IPS-18a (cell line): Measurements from ENCODE around the gene CLNS1A.
A peak's percentile ranks its signal among the peaks of the same experiment; 100 is the strongest.

Experiments used
- H3K27ac ChIP-seq: one replicate; pipeline ENCODE4 v1.5.1; 2013; ENCODE audit warnings: low read length
- H3K27me3 ChIP-seq: one replicate; pipeline ENCODE4 v1.6.1; 2013; ENCODE audit warnings: mild to moderate bottlenecking, low read length; ENCODE audit not compliant: control insufficient read depth, insufficient read depth
- H3K36me3 ChIP-seq: one replicate; pipeline ENCODE4 v1.6.1; 2013; ENCODE audit warnings: low read depth, low read length; ENCODE audit not compliant: control insufficient read depth
- H3K4me1 ChIP-seq: one replicate; pipeline ENCODE4 v1.6.1; 2013; ENCODE audit warnings: low read depth, low read length; ENCODE audit not compliant: control insufficient read depth
- H3K4me3 ChIP-seq: one replicate; pipeline ENCODE4 v1.5.1; 2013; ENCODE audit warnings: low read length
- H3K9ac ChIP-seq: one replicate; pipeline ENCODE4 v1.6.1; 2013; ENCODE audit warnings: mild to moderate bottlenecking, low read length, moderate library complexity
- H3K9me3 ChIP-seq: one replicate; pipeline ENCODE4 v1.6.1; 2013; ENCODE audit warnings: low read depth, low read length; ENCODE audit not compliant: control insufficient read depth

Gene CLNS1A, protein sequence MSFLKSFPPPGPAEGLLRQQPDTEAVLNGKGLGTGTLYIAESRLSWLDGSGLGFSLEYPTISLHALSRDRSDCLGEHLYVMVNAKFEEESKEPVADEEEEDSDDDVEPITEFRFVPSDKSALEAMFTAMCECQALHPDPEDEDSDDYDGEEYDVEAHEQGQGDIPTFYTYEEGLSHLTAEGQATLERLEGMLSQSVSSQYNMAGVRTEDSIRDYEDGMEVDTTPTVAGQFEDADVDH

DNA sequence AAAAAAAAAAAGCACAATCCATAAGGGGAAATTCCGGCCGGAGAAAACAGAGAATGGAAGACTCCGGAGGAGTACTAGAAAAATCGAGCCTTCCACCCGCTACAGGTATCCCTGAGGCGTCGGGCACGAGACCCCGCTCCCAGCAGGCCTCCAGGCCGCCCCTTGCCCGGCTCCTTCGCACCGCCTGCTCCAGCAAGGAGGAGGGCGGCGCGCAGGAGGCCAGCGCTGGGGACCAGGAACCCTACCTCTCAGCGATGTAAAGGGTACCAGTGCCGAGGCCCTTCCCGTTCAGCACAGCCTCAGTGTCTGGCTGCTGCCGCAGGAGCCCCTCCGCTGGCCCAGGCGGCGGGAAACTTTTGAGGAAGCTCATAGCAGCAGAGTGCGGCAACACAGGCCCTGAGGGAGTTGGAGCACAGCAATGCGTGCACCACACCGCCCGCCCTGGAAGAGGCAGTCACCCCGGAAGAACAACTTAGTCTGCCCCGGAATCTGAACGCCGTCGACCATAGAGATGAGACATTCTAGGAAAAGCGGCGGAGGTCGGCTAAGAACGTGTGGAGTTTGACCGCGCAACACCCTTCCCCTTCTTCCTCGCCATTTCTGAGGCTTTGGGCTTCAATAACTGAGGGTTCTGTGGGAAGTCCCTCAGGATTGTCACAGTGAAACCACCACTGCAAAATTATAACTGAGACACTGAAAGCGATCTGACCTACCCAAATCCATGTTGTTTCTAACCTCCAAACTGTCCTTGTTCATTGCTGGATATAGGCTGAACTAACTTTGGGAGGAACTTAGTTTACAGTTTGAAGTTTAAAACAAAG lies at the start of gene CLNS1A:
Gene CLNS1A (minus strand): TSS at position 450 of the 821 bp plus-strand sequence. CDS start 80 bp downstream, at position 370.
- Histone ChIP-seq H3K9me3 (no peaks in the 10 kb centered on the region), H3K27ac (peak within 1 kb of the TSS; percentile 49), H3K36me3 (no peaks in the 10 kb centered on the region), H3K4me1 (peaks cover 9% of the 10 kb centered on the region), H3K27me3 (no peaks in the 10 kb centered on the region), H3K9ac (peak within 1 kb of the TSS; percentile 92), H3K4me3 (peak within 1 kb of the TSS; percentile 84)

DNA sequence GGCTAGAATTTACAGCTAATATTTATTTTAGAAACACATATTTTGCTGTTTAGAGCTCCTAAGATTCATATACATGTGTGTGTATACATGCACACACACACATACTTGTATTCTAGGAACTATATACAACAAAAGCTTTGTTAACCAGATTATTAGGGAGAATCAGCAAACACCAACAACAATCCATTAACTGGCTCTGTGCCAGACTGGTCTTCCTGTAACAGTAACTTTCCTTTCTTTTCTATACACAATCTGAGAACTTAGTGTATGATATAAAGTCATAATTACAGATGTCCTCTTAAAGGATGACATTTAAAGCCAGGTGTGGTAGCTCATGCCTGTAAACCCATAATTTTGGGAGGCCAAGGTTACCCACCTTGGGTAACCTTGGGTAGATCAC lies 49.5 kb upstream of the CLNS1A start:
- Histone ChIP-seq H3K36me3 (peaks cover 47% of the 10 kb centered on the region), H3K27me3 (no peaks in the 10 kb centered on the region), H3K27ac (no peak overlapping the region), H3K9ac (no peak overlapping the region), H3K9me3 (no peaks in the 10 kb centered on the region), H3K4me1 (no peaks in the 10 kb centered on the region), H3K4me3 (no peak overlapping the region)

DNA sequence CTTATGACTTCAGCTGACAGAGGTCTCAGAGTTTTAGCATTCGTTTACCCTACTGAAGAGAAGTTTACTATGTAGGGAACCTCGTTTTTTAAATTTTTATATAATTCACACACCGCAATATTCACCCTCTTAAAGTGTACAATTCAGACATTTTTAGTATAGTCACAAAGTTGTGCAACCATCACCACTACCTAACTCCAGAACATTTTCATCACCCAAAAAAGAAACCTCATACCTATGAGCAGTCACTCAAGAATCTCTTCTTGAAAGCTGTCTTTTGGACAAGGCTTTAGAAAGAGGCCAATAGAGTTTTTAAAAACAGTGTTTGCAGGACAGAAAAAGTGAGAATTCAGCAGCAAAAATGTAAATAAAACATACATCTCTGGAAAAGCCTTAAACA lies 39.5 kb upstream of the CLNS1A start:
- no peak overlapping the region for H3K27ac ChIP-seq
- peaks cover 64% of the 10 kb centered on the region for H3K36me3 ChIP-seq
- no peak overlapping the region for H3K4me3 ChIP-seq
- no peaks in the 10 kb centered on the region for H3K9me3 ChIP-seq
- H3K9ac ChIP-seq: no peak overlapping the region
- no peaks in the 10 kb centered on the region for H3K27me3 ChIP-seq
- H3K4me1 ChIP-seq: no peaks in the 10 kb centered on the region

DNA sequence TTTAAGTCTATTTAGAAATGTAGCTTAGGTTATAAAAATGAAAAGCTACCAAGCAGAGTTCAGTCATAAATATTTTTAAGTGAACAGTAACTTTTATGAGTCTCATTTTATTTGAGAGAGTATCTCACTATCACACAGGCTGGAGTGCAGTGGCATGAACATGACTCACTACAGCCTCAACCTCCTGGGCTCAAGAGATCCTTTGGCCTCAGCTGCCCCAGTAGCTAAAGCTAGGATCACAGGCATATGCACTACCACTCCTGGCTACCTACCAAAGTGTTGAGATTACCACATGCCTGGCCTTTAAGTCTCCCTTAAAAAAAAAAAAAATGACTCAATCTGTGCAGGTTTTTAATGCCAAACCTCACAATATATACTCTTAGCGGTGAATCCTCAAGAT lies 34.7 kb upstream of the CLNS1A start:
- Histone ChIP-seq H3K4me3 (no peak overlapping the region), H3K4me1 (no peaks in the 10 kb centered on the region), H3K9me3 (no peaks in the 10 kb centered on the region), H3K27ac (no peak overlapping the region), H3K27me3 (no peaks in the 10 kb centered on the region), H3K9ac (no peak overlapping the region), H3K36me3 (peaks cover 87% of the 10 kb centered on the region)

DNA sequence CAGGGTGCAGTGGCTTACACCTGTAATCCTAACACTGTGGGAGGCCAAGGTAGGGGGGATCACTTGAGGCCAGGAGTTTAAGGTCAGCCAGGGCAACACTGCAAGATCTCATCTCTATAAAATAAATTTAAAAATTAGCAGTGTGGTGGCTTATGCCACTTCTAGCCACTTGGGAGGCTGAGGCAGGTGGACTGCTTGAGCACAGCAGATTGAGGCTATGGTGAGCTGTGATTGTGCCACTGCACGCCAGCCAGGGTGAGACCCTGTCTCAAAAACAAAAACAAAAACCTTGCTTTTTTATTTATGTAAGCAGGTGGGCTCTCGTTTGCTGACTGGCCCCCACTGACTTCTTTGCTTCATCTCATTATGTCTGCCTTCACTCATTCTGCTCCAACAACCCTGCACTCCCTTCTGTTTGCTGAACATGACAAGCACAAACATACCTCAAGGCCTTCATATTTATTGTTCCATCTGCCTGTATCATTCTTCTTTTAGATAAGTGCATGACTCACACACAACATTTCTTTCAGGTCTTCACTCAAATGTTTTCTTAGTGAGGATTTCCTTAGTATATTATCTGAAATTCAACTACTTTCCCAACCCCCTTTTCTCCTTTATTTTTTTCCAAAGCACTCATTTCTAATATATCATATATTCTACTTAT lies 32.4 kb upstream of the CLNS1A start:
- no peaks in the 10 kb centered on the region for H3K4me1 ChIP-seq
- H3K4me3 ChIP-seq: no peak overlapping the region
- H3K9me3 ChIP-seq: no peaks in the 10 kb centered on the region
- H3K27me3 ChIP-seq: no peaks in the 10 kb centered on the region
- no peak overlapping the region for H3K9ac ChIP-seq
- H3K27ac ChIP-seq: no peak overlapping the region
- peaks cover 80% of the 10 kb centered on the region for H3K36me3 ChIP-seq

DNA sequence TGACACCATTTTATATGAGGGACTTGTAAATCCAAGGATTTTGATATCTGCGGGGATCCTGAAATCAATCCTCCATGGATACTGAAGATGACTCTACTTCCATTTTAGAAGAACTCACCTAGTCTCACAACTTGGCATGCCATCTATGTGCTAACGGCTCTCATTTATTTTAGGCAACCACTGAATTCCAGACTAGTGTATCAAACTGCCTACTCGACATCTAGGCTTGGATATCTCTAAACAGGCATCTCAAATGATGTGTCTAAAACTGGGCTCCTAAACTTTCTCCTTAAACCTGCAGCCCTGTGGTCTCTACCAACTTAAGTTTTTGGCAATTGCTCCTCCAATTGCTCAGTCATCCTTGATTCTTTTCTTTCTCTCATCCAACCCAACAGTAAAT lies 31.2 kb upstream of the CLNS1A start:
- H3K9ac ChIP-seq: no peak overlapping the region
- H3K4me3 ChIP-seq: no peak overlapping the region
- H3K27me3 ChIP-seq: no peaks in the 10 kb centered on the region
- H3K36me3 ChIP-seq: peaks cover 76% of the 10 kb centered on the region
- H3K9me3 ChIP-seq: no peaks in the 10 kb centered on the region
- H3K4me1 ChIP-seq: no peaks in the 10 kb centered on the region
- no peak overlapping the region for H3K27ac ChIP-seq

DNA sequence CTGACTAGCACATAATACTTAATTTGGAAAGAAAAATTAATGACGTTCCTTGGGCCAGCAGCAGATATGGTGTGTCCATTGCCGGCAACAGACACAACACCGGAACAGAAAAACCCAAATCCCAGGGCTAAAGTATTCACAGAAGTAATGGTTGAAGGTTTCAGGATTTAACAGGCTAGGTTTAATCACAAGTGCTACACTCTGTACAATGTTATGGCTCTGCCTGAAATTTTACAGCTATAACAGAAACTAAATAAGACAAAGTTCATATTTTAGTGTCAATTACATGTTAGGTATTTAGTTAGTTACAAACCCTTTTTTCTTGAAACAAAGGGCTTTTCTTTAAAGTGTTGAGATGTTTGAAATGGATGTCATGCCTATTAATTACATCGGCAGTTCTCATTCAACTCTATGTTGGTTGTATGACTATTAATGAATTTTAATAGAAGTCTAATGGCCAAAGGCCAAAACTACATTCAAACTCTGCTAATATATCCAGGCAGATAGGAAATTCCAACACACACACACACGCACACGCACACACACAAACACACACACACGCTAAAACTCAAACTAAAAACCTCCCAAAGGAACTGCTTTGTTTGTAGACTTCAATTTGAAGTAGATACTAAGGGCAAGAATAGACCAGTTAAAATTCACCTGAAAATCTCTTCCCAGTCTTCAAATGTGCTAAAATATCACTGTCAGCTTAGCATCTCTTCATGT lies 27.8 kb upstream of the CLNS1A start:
- no peaks in the 10 kb centered on the region for H3K4me1 ChIP-seq
- H3K27ac ChIP-seq: no peak overlapping the region
- H3K36me3 ChIP-seq: peaks cover 51% of the 10 kb centered on the region
- H3K9ac ChIP-seq: no peak overlapping the region
- H3K27me3 ChIP-seq: no peaks in the 10 kb centered on the region
- H3K4me3 ChIP-seq: no peak overlapping the region
- no peaks in the 10 kb centered on the region for H3K9me3 ChIP-seq

DNA sequence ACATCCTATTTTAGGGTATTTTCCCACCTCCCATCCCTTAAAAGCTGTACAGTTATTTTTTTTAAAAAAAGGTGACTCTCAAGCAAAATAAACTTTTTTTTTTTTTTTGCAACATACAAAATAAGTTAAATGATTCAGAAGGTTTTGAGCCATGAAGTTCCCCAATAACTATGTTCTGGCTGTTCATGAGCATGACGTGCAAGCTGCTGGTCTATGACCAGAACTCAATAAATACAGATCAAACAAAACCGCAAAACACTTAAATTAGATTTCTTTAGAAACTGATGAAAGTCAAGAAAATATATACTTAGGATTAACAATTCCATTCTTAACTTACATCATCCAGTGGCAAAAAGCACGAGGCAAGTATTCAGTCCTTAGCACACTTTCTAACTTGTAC lies 24.1 kb upstream of the CLNS1A start:
- Histone ChIP-seq H3K4me1 (no peaks in the 10 kb centered on the region), H3K27ac (no peak overlapping the region), H3K27me3 (no peaks in the 10 kb centered on the region), H3K36me3 (peaks cover 18% of the 10 kb centered on the region), H3K4me3 (no peak overlapping the region), H3K9ac (no peak overlapping the region), H3K9me3 (no peaks in the 10 kb centered on the region)

DNA sequence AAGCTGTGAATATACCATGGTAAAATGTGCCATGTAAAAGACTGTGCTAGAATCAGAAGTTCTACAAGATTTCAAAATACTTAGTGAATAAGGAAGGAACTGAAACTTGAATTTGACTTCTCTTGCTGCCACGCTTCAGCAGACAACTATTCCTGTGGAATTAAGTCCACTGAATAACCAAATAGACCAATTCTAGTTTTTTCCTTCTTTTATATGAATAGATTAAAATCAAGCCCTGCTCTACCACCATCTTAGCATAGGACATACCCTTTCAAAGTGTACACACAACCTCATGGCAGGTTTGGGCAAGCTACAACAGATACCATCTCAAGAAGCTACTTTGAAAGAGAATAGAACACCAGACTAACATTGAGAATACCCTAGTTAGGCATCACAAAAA lies 23.4 kb upstream of the CLNS1A start:
- Histone ChIP-seq H3K9ac (no peak overlapping the region), H3K4me1 (no peaks in the 10 kb centered on the region), H3K27ac (no peak overlapping the region), H3K36me3 (peaks cover 11% of the 10 kb centered on the region), H3K4me3 (no peak overlapping the region), H3K9me3 (no peaks in the 10 kb centered on the region), H3K27me3 (no peaks in the 10 kb centered on the region)

DNA sequence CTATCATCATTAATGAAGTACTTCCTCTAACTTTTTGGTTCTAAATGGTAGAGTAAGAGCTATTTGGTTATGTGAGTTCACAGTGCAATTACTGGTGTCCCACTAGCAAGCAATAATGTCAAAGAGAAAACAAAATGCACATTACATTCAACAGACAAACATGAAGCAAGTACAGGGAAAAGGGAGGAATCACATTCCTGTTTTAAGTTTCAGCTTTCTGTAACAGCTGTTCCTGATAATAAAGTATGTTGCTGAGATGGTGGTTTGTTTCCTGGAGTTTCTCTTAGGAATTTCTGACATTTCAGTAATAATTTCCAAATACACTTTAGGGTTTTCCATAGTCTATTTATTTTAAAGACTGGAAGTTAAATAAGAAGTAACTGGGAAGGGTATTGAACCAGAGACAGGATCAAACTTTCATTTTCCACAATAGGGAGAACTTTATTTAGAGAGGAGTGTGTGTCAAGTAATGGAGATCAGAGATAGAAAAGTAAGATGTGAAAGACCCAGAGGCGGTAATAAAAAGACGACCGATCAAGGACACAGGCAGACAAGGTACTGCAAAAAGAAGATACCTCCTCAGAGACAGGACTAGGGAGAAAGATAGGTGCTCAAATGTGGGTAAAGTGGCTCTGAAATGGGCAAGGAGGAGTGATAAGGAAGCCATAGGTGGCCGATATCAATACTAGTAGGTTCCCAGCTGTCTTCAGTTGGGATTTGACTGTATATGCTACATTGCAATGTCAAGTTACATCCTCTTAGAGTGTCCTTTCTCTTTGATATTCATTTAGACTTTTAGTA lies 20.8 kb upstream of the CLNS1A start:
- Histone ChIP-seq H3K27ac (no peak overlapping the region), H3K4me1 (no peaks in the 10 kb centered on the region)

DNA sequence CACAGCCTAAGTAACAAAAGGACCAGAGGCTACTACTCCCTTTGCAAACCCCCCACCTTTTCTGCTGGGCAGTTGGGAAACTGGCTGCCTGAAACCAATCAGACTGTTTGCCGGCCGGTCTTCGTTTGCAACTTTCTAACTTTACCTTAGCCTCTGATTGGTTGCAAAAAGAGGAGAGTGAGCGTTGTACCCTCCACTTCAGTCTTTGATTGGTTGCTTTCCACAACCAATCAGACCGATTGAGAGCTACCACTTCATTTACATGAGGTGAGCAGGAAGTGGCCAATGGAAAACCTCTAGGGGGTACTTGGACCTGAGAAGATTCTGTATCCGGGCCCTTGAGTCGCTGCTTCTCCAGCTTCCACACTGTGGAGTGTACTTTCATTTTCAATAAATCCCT lies 18.8 kb upstream of the CLNS1A start:
- Histone ChIP-seq H3K9ac (no peak overlapping the region), H3K27ac (no peak overlapping the region), H3K27me3 (no peaks in the 10 kb centered on the region), H3K4me3 (no peak overlapping the region), H3K4me1 (no peaks in the 10 kb centered on the region), H3K9me3 (no peaks in the 10 kb centered on the region), H3K36me3 (no peaks in the 10 kb centered on the region)

More for the DNA sequence above, 20.8 kb upstream of the CLNS1A start:
- no peak overlapping the region for H3K4me3 ChIP-seq
- no peaks in the 10 kb centered on the region for H3K9me3 ChIP-seq
- no peak overlapping the region for H3K9ac ChIP-seq
- no peaks in the 10 kb centered on the region for H3K36me3 ChIP-seq
- H3K27me3 ChIP-seq: no peaks in the 10 kb centered on the region
